Measurements from ENCODE around the gene UGT1A6.
A peak's percentile ranks its signal among the peaks of the same experiment; 100 is the strongest.

The UGT1A6 gene

DNA sequence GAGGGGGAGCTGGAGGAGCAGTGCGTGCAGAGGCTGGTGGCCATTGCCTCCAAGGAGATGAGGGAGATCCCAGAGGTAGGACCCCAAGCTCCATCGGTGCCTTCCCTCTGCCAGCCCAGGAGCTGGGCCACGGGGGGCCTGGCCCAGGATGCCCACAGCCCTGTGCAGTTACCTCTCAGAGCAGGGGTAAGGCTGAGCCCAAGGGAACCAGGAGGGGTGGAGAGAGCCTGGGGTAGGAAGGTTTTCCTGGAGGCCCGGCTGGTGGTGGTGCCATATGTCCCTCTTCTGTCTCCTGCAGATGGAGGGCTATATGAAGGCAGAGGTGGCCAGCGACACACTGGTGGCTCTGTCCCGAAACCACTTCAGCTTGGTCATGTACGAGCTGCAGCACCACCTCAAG lies 96.9 kb downstream of the UGT1A6 start:
- no peaks in the 10 kb centered on the region for H3F3A ChIP-seq (ENCODE audit: insufficient read depth, low read length)
- H3K27ac ChIP-seq (ENCODE audit: low read depth, low read length, poor library complexity, severe bottlenecking) = no peak overlapping the region

DNA sequence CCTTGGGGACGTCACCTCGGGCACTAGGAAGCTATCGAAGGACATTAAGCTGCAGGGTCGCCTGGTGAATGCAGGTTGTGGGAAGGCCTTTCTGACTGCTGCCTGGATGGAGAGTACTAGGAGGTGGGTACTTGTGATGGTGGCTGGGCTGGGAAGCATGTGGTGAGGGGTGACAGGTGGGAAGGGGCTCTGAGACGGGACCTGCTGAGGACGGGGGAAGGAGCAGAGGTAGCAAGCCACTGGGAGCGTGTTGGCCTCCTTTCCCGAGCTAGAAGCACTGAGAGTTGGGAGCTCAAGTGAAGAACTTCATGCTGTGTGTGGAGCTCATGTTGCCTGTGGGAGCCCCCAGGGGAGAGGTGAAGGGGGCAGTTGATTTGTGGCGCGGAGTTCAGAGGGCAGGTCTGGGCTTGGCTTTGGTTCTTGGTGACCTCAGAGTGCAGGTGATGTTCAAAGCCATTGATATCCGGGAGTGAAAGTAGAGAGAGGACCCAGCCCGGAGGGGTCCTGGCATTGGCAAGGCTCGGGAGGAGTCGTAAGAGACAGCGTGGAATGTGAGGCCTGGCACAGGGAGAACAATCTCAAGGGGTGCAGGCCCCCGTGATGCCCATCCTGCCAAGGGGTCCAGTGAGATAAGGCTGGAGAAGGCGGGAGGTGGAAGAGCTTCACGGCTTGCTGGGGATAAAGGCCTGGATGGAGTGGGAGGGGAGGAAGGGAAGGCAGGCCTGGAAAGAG lies 98.6 kb downstream of the UGT1A6 start:
- Histone ChIP-seq H3K4me3 (ENCODE audit: low read depth, low read length, poor library complexity, severe bottlenecking) (no peak overlapping the region), H3K79me2 (ENCODE audit: insufficient read depth, low read length) (no peaks in the 10 kb centered on the region), H3K36me3 (ENCODE audit: insufficient read depth, low read length) (no peaks in the 10 kb centered on the region), H2AFZ (ENCODE audit: low read length) (no peak overlapping the region), H3K9me3 (ENCODE audit: low read length) (no peaks in the 10 kb centered on the region), H3K27ac (ENCODE audit: low read depth, low read length, poor library complexity, severe bottlenecking) (no peak overlapping the region), H3K27me3 (ENCODE audit: insufficient read depth, low read length) (no peaks in the 10 kb centered on the region; the same call in 1 of the 2 replicates), H3K9ac (ENCODE audit: low read length) (no peak overlapping the region), H4K20me1 (ENCODE audit: insufficient read depth, low read length) (no peaks in the 10 kb centered on the region), H3K4me1 (ENCODE audit: insufficient read depth, low read length, severe bottlenecking) (peaks cover 21% of the 10 kb centered on the region), H3F3A (ENCODE audit: insufficient read depth, low read length) (no peaks in the 10 kb centered on the region), H3K9me2 (ENCODE audit: low read depth, low read length) (no peaks in the 10 kb centered on the region), H3K4me2 (ENCODE audit: low read length) (no peak overlapping the region)
- TF ChIP-seq, protein P1, sequence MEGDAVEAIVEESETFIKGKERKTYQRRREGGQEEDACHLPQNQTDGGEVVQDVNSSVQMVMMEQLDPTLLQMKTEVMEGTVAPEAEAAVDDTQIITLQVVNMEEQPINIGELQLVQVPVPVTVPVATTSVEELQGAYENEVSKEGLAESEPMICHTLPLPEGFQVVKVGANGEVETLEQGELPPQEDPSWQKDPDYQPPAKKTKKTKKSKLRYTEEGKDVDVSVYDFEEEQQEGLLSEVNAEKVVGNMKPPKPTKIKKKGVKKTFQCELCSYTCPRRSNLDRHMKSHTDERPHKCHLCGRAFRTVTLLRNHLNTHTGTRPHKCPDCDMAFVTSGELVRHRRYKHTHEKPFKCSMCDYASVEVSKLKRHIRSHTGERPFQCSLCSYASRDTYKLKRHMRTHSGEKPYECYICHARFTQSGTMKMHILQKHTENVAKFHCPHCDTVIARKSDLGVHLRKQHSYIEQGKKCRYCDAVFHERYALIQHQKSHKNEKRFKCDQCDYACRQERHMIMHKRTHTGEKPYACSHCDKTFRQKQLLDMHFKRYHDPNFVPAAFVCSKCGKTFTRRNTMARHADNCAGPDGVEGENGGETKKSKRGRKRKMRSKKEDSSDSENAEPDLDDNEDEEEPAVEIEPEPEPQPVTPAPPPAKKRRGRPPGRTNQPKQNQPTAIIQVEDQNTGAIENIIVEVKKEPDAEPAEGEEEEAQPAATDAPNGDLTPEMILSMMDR (IDR thresholded peaks at IDR 0.05; ENCODE audit: low read length) = no peak
- TF ChIP-seq EZH2 (IDR thresholded peaks at IDR 0.05; ENCODE audit: borderline replicate concordance, low read length) = no peak

More for the DNA sequence above, 96.9 kb downstream of the UGT1A6 start:
- H3K9me2 ChIP-seq (ENCODE audit: low read depth, low read length) = no peaks in the 10 kb centered on the region
- H3K9me3 ChIP-seq (ENCODE audit: low read length) = no peaks in the 10 kb centered on the region
- no peaks in the 10 kb centered on the region for H4K20me1 ChIP-seq (ENCODE audit: insufficient read depth, low read length)
- no peaks in the 10 kb centered on the region for H3K79me2 ChIP-seq (ENCODE audit: insufficient read depth, low read length)
- H2AFZ ChIP-seq (ENCODE audit: low read length) = no peak overlapping the region
- no peak overlapping the region for H3K9ac ChIP-seq (ENCODE audit: low read length)
- no peaks in the 10 kb centered on the region for H3K36me3 ChIP-seq (ENCODE audit: insufficient read depth, low read length)
- no peaks in the 10 kb centered on the region; the same call in 1 of the 2 replicates for H3K27me3 ChIP-seq (ENCODE audit: insufficient read depth, low read length)
- TF ChIP-seq, protein P1 (IDR thresholded peaks at IDR 0.05; ENCODE audit: low read length) = no peak
- TF ChIP-seq EZH2 (IDR thresholded peaks at IDR 0.05; ENCODE audit: borderline replicate concordance, low read length) = no peak
- H3K4me3 ChIP-seq (ENCODE audit: low read depth, low read length, poor library complexity, severe bottlenecking) = no peak overlapping the region
- H3K4me1 ChIP-seq (ENCODE audit: insufficient read depth, low read length, severe bottlenecking) = peaks cover 21% of the 10 kb centered on the region
- no peak overlapping the region for H3K4me2 ChIP-seq (ENCODE audit: low read length)

DNA sequence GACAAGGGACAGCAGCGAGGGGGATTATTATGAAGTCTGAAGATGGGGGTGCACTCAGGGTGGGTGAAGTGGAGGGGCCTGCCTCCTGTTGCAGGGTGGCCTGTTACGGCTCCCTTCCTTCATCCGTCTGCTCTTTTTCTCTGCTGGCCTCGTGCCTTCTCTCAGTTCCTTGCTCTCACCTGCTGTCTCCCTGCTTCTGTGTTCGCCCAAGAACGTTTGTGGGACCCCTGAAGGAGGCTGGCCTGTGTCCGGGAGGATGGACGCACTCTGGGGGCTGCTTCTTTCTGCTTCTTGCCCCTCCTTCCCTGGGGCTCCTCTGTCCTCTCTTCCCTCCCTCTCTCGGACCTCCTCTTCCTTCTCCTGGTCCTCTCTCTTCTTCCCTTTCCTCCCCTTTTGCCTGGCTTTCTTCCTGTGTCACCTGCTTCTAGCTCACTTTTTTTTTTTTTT lies 99.2 kb downstream of the UGT1A6 start:
- H3K4me2 ChIP-seq (ENCODE audit: low read length) = peak overlapping the region; percentile 44
- no peaks in the 10 kb centered on the region for H4K20me1 ChIP-seq (ENCODE audit: insufficient read depth, low read length)
- no peak overlapping the region for H3K9ac ChIP-seq (ENCODE audit: low read length)
- no peak overlapping the region for H3K27ac ChIP-seq (ENCODE audit: low read depth, low read length, poor library complexity, severe bottlenecking)
- H3K4me1 ChIP-seq (ENCODE audit: insufficient read depth, low read length, severe bottlenecking) = peaks cover 21% of the 10 kb centered on the region
- H3F3A ChIP-seq (ENCODE audit: insufficient read depth, low read length) = no peaks in the 10 kb centered on the region
- TF ChIP-seq, protein P1 (IDR thresholded peaks at IDR 0.05; ENCODE audit: low read length) = no peak
- TF ChIP-seq EZH2 (IDR thresholded peaks at IDR 0.05; ENCODE audit: borderline replicate concordance, low read length) = no peak
- no peaks in the 10 kb centered on the region; the same call in 1 of the 2 replicates for H3K27me3 ChIP-seq (ENCODE audit: insufficient read depth, low read length)
- H3K9me3 ChIP-seq (ENCODE audit: low read length) = no peaks in the 10 kb centered on the region
- no peaks in the 10 kb centered on the region for H3K36me3 ChIP-seq (ENCODE audit: insufficient read depth, low read length)
- H2AFZ ChIP-seq (ENCODE audit: low read length) = no peak overlapping the region
- H3K9me2 ChIP-seq (ENCODE audit: low read depth, low read length) = no peaks in the 10 kb centered on the region
- H3K4me3 ChIP-seq (ENCODE audit: low read depth, low read length, poor library complexity, severe bottlenecking) = peak overlapping the region; percentile 21
- H3K79me2 ChIP-seq (ENCODE audit: insufficient read depth, low read length) = no peaks in the 10 kb centered on the region
